Subcutaneous abdominal adipose tissue (tissue), 5 donors: Measurements from ENCODE around the gene CD99L2.

ENCODE experiments used
- H3K27ac ChIP-seq: one replicate; pipeline ENCODE4 v1.7.0; 2013; ENCODE audit warnings: low read depth, mild to moderate bottlenecking, inconsistent platforms, low read length, moderate library complexity
- H3K27me3 ChIP-seq, 5 donors: one replicate each; pipeline ENCODE4 v1.7.0; 2013; ENCODE audit warnings: low read length in 5 of 5, inconsistent platforms in 1 of 5; ENCODE audit not compliant: control insufficient read depth in 5 of 5, insufficient read depth in 4 of 5
- H3K36me3 ChIP-seq, 5 donors: one replicate each; pipeline ENCODE4 v1.7.0; 2013; ENCODE audit warnings: low read length in 5 of 5; ENCODE audit not compliant: control insufficient read depth in 5 of 5, insufficient read depth in 5 of 5
- H3K4me1 ChIP-seq, 5 donors: one replicate each; pipeline ENCODE4 v1.7.0; 2013; ENCODE audit warnings: low read length in 5 of 5, mild to moderate bottlenecking in 3 of 5, moderate library complexity in 1 of 5; ENCODE audit not compliant: control insufficient read depth in 5 of 5, insufficient read depth in 5 of 5
- H3K4me3 ChIP-seq, 5 donors: one replicate each; pipeline ENCODE4 v1.7.0; 2013; ENCODE audit warnings: low read length in 5 of 5, low read depth in 1 of 5
- H3K9ac ChIP-seq, 5 donors: one replicate each; pipeline ENCODE4 v1.7.0; 2013; ENCODE audit warnings: low read length in 5 of 5, mild to moderate bottlenecking in 4 of 5, moderate library complexity in 3 of 5
- H3K9me3 ChIP-seq, 5 donors: one replicate each; pipeline ENCODE4 v1.7.0; 2013; ENCODE audit warnings: low read length in 5 of 5; ENCODE audit not compliant: control insufficient read depth in 5 of 5
- donor health status: healthy.
- donor health status: healthy.
- donor health status: healthy.
- donor health status: healthy.
- donor health status: healthy.

CD99L2 gene

GRCh38 chrX:150736475-150736874 lies 162.0 kb downstream of the CD99L2 start:
- no peaks in the 10 kb centered on the region for H3K4me1 ChIP-seq
- H3K36me3 ChIP-seq: peaks cover 19 to 56% (median 45%) of the 10 kb centered on the region in 5 donors
- H3K27ac ChIP-seq: no peak overlapping the region
- H3K27me3 ChIP-seq: peaks cover 0 to 3% (median 0%) of the 10 kb centered on the region in 5 donors
- no peaks in the 10 kb centered on the region for H3K9me3 ChIP-seq
- no peak overlapping the region for H3K9ac ChIP-seq
- H3K4me3 ChIP-seq: peak overlapping the region in 3 of 5 donors; percentile 10 to 39 (median 19)

- Histone ChIP-seq H3K27me3 (peaks cover 0 to 3% (median 0%) of the 10 kb centered on the region in 5 donors), H3K4me1 (no peaks in the 10 kb centered on the region), H3K36me3 (peaks cover 27 to 42% (median 34%) of the 10 kb centered on the region in 5 donors), H3K9ac (no peak overlapping the region), H3K4me3 (no peak overlapping the region), H3K9me3 (no peaks in the 10 kb centered on the region), H3K27ac (no peak overlapping the region)
Observed at GRCh38 chrX:150731795-150732194, 166.7 kb downstream of the CD99L2 start.

DNA sequence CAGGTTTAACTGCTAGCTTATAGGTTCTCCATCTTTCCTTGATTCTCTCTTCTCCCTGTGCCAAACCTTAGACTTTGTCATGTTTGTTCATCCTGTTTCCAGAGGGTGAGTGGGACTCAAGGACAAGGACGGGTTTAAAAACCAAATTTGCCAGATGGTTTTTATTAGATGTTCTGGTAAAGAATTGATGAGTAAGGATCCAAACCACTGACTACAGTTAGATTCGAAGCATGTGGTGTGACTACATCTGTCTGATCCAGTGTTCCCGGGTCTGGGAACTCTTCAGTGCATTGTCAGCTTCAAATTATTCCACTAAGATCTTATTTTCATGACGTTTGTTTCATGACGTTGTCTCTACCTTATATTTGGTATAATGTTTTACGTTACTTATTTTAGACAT lies 167.7 kb downstream of the CD99L2 start:
- Histone ChIP-seq H3K36me3 (peaks cover 17 to 39% (median 31%) of the 10 kb centered on the region in 5 donors), H3K4me3 (no peak overlapping the region), H3K27me3 (peaks cover 0 to under 1% (median 0%) of the 10 kb centered on the region in 5 donors), H3K27ac (no peak overlapping the region), H3K4me1 (no peaks in the 10 kb centered on the region), H3K9ac (no peak overlapping the region), H3K9me3 (no peaks in the 10 kb centered on the region)

DNA sequence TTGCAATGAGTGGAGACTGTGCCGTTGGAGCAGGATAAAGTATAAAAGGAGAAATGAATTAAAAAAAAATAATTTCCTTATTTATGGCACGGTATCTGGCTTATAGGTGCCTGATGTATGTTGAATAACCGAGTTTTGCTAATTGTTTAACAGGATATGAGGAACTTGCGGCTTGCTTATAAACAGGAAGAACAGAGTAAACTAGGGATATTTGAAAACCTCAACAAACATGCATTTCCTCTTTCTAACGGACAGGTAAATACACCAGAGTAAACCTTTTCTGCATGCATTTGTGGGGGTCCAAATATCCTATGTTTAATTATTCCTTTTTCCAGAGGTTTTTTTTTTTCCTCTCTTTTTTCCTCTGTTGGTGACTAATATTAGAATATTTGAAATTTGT lies 168.5 kb downstream of the CD99L2 start:
- H3K27me3 ChIP-seq: no peaks in the 10 kb centered on the region
- no peak overlapping the region for H3K4me3 ChIP-seq
- peaks cover 15 to 38% (median 25%) of the 10 kb centered on the region in 5 donors for H3K36me3 ChIP-seq
- no peaks in the 10 kb centered on the region for H3K9me3 ChIP-seq
- H3K4me1 ChIP-seq: no peaks in the 10 kb centered on the region
- H3K9ac ChIP-seq: no peak overlapping the region
- no peak overlapping the region for H3K27ac ChIP-seq

- H3K27ac ChIP-seq: no peak overlapping the region
- no peaks in the 10 kb centered on the region for H3K27me3 ChIP-seq
- H3K4me3 ChIP-seq: no peak overlapping the region
- peaks cover 0 to 6% (median 0%) of the 10 kb centered on the region in 5 donors for H3K4me1 ChIP-seq
- H3K9ac ChIP-seq: no peak overlapping the region
- H3K9me3 ChIP-seq: peaks cover 0 to 4% (median 0%) of the 10 kb centered on the region in 5 donors
- peaks cover 0 to 4% (median 0%) of the 10 kb centered on the region in 5 donors for H3K36me3 ChIP-seq
Observed at GRCh38 chrX:150719621-150720020, 178.8 kb downstream of the CD99L2 start.
